GM23338 (cell line): ENCODE data around the gene MRC2. TPM values are rescaled to one million over a fixed set of nuclear protein-coding genes. Genes with fewer than 3 reads are reported as not detected.

Source experiments
- ATAC-seq: fragments of 200-7000 bp; cut with Tn5 transposase; 3 replicates; pipeline ENCODE4 v1.9.1; 2020
- DNase-seq: peaks from one replicate; pipeline ENCODE4 v3.0.0-alpha.2; 2015; ENCODE audit warnings: low spot score
- H2AFZ ChIP-seq: fragments of 200-600 bp; sonication (generic); 2 replicates; pipeline ENCODE4 v1.8.0; 2016; ENCODE audit warnings: antibody characterized with exemption, mild to moderate bottlenecking, moderate library complexity
- H3F3A ChIP-seq: fragments of 200-600 bp; sonication (generic); replicated peaks from 2 replicates; pipeline ENCODE4 v1.8.0; 2017; ENCODE audit warnings: antibody characterized with exemption, mixed run types, low read depth
- H3K27ac ChIP-seq: fragments of 200-600 bp; sonication (generic); 2 replicates; pipeline ENCODE4 v1.6.1; 2016; ENCODE audit warnings: low read depth
- H3K27me3 ChIP-seq: fragments of 200-600 bp; sonication (generic); 2 replicates; pipeline ENCODE4 v1.8.0; 2016; ENCODE audit warnings: mild to moderate bottlenecking, mixed run types, moderate library complexity; ENCODE audit not compliant: insufficient read depth
- H3K36me3 ChIP-seq: fragments of 200-600 bp; sonication (generic); 2 replicates; pipeline ENCODE4 v1.8.0; 2016; ENCODE audit warnings: mild to moderate bottlenecking; ENCODE audit not compliant: insufficient read depth
- H3K4me1 ChIP-seq: fragments of 200-600 bp; sonication (generic); 2 replicates; pipeline ENCODE4 v1.8.0; 2016; ENCODE audit warnings: mild to moderate bottlenecking, moderate library complexity; ENCODE audit not compliant: insufficient read depth
- H3K4me2 ChIP-seq: fragments of 200-600 bp; sonication (generic); 2 replicates; pipeline ENCODE4 v1.7.1; 2017; ENCODE audit warnings: mixed run types
- H3K4me3 ChIP-seq: fragments of 200-600 bp; sonication (generic); 2 replicates; pipeline ENCODE4 v1.6.1; 2016; ENCODE audit warnings: mixed run types
- H3K79me2 ChIP-seq: fragments of 200-600 bp; sonication (generic); replicated peaks from 2 replicates; pipeline ENCODE4 v1.8.0; 2017; ENCODE audit warnings: mild to moderate bottlenecking; ENCODE audit not compliant: insufficient read depth
- H3K9me2 ChIP-seq: fragments of 200-600 bp; sonication (generic); 2 replicates; pipeline ENCODE4 v1.8.0; 2017; ENCODE audit not compliant: insufficient read depth
- H4K20me1 ChIP-seq: fragments of 200-600 bp; sonication (generic); replicated peaks from 2 replicates; pipeline ENCODE4 v1.8.0; 2017; ENCODE audit warnings: mild to moderate bottlenecking; ENCODE audit not compliant: insufficient read depth
- H3K27ac Mint-ChIP-seq: 2 replicates; pipeline ENCODE4 v1.8.0; 2020; ENCODE audit warnings: inconsistent platforms, mild to moderate bottlenecking, moderate library complexity, mixed read lengths
- H3K27me3 Mint-ChIP-seq: 3 replicates; pipeline ENCODE4 v1.8.0; 2022; ENCODE audit warnings: low read depth, mild to moderate bottlenecking, moderate library complexity, mixed read lengths, inconsistent platforms; ENCODE audit not compliant: insufficient read depth, poor library complexity
- H3K36me3 Mint-ChIP-seq: 3 replicates; pipeline ENCODE4 v1.8.0; 2021; ENCODE audit warnings: low read depth, mild to moderate bottlenecking, inconsistent platforms, moderate library complexity, mixed read lengths
- H3K4me1 Mint-ChIP-seq: 3 replicates; pipeline ENCODE4 v1.8.0; 2020; ENCODE audit warnings: mild to moderate bottlenecking, inconsistent platforms, mixed read lengths
- H3K4me3 Mint-ChIP-seq: 3 replicates; pipeline ENCODE4 v1.8.0; 2021; ENCODE audit warnings: moderate library complexity, mild to moderate bottlenecking, inconsistent platforms, mixed read lengths
- H3K9me3 Mint-ChIP-seq: 3 replicates; pipeline ENCODE4 v1.8.0; 2020; ENCODE audit warnings: moderate library complexity, mild to moderate bottlenecking, inconsistent platforms, mixed read lengths
- CTCF ChIP-seq, 2 experiments: fragments of 200-600 bp in 1 of 2; sonication (generic) in 1 of 2; conservative IDR thresholded peaks; 2 replicates each; pipeline versions ENCODE4 v1.5.1 to v1.6.1; 2016 to 2017; ENCODE audit warnings: antibody characterized with exemption in 2 of 2, low read depth in 2 of 2, mild to moderate bottlenecking in 2 of 2, moderate library complexity in 1 of 2
- ZNF462 ChIP-seq: fragments of 250-450 bp; sonication (Bioruptor Pico); IDR thresholded peaks from 2 replicates; pipeline ENCODE4 v1.5.0; 2020; ENCODE audit warnings: mild to moderate bottlenecking, moderate library complexity
- polyA plus RNA-seq: library from polyadenylated mRNA; unstranded; fragments of >200 nt; fragmentation: Nextera tagmentation; extraction: Ambion mirVana; gene quantifications from 2 replicates; pipeline ENCODE4 v1.2.1, GENCODE V29; 2016
- total RNA-seq: library from RNA; depleted of rRNA; stranded (reverse); fragments of >200 nt; shearing (Covaris generic); gene quantifications from 2 replicates; pipeline ENCODE4 v1.2.3, GENCODE V29; 2014

Gene MRC2
- total and polyA plus RNA-seq, 2 experiments from 2014 or later: 8.0 to 38.6 TPM

- H3K4me3 Mint-ChIP-seq: no peak overlapping the region
- Histone ChIP-seq H3K9me2 (no peaks in the 10 kb centered on the region), H2AFZ (no peak overlapping the region), H3K4me3 (no peak overlapping the region), H3K27me3 (no peaks in the 10 kb centered on the region), H3K36me3 (no peaks in the 10 kb centered on the region), H3F3A (no peaks in the 10 kb centered on the region), H3K4me1 (peaks cover 12% of the 10 kb centered on the region), H3K27ac (no peak overlapping the region), H4K20me1 (no peaks in the 10 kb centered on the region), H3K4me2 (no peak overlapping the region), H3K79me2 (no peaks in the 10 kb centered on the region)
- peaks cover 9% of the 10 kb centered on the region for H3K9me3 Mint-ChIP-seq
- H3K27ac Mint-ChIP-seq: no peak overlapping the region
- H3K36me3 Mint-ChIP-seq: no peaks in the 10 kb centered on the region; the same call in 2 of the 3 replicates
- ATAC-seq: peak; percentile 78
- TF ChIP-seq CTCF (conservative IDR thresholded peaks at IDR 0.05; ENCODE audit: low read depth in 2 of 2): peak; percentile 17 to 48; a peak in 3 of 4 replicates
- no peak for TF ChIP-seq ZNF462 (CRISPR knock-in tag)
- DNase-seq: peak; percentile 44
- peaks cover 6% of the 10 kb centered on the region for H3K27me3 Mint-ChIP-seq
- H3K4me1 Mint-ChIP-seq: peaks cover 28% of the 10 kb centered on the region
Measured at GRCh38 chr17:62727916-62728672, 100.6 kb downstream of the MRC2 start.
